Colonic mucosa (tissue), 4 donors: Measurements from ENCODE around the gene NCOA1. TPM values are rescaled to one million over a fixed set of nuclear protein-coding genes. Genes with fewer than 3 reads are reported as not detected.

Source experiments
- DNase-seq: peaks from one replicate; pipeline ENCODE4 v3.0.0-alpha.2; 2020
- H3K27ac ChIP-seq: fragments of 200-600 bp; one replicate; pipeline ENCODE4 v1.8.0; 2021
- H3K27me3 ChIP-seq: fragments of 200-600 bp; one replicate; pipeline ENCODE4 v1.8.0; 2021
- H3K36me3 ChIP-seq: fragments of 200-600 bp; one replicate; pipeline ENCODE4 v1.8.0; 2021
- H3K4me1 ChIP-seq: fragments of 200-600 bp; one replicate; pipeline ENCODE4 v1.8.0; 2021; ENCODE audit warnings: mild to moderate bottlenecking
- H3K4me3 ChIP-seq: fragments of 200-600 bp; one replicate; pipeline ENCODE4 v1.8.0; 2021
- H3K9ac ChIP-seq, 2 donors: one replicate each; pipeline ENCODE4 v1.7.0; 2013; ENCODE audit warnings: control low read depth in 2 of 2, low read depth in 2 of 2, low read length in 2 of 2
- H3K9me3 ChIP-seq: fragments of 200-600 bp; one replicate; pipeline ENCODE4 v1.8.0; 2021
- intact Hi-C: fragments of 100-400 bp; cut with DNase I; formaldehyde crosslinking; loops from one replicate; pipeline ENCODE4 v1.14.1; 2022
- total RNA-seq, 2 donors: library from RNA; stranded (reverse); fragmentation: NEBNext Ultra II Directional in 1 of 2; extraction: Animal tissue kit (Norgen Biotek cat#: 25700) in 1 of 2; gene quantifications; one replicate each; pipeline ENCODE4 v1.2.1, GENCODE V29; 2021
- TF ChIP-seq, protein P1 (sequence below): fragments of 200-600 bp; IDR thresholded peaks from one replicate; pipeline ENCODE4 v1.8.0; 2022; ENCODE audit warnings: antibody characterized with exemption, mild to moderate bottlenecking
- donor health status: healthy.
- donor health status: DM: no; HTN: no; CAD: no.
- donor health status: DM: no; HTN: no; CAD: no.

Gene NCOA1
- total RNA-seq, 2 donors from 2014 or later = 24.8 to 35.2 TPM

DNA sequence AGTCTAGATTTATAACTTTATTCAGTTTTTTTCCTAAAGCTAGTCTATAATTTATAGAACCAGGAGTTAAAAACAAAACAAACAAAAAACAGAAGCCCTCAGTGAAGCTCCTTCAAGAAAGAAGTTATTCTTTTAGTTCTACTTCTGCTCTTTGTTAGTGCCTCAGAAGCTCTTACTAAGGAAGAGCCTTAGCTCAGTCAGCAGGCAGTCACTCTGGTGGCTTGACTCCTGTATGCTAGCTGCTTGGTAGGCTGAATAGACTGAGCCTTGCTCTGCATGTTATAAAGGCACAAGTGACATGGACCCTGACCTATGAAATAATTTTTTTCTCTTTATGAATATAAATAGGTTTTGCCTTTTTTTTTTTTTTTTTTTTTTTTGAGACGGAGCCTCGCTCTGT lies 24.8 kb downstream of the NCOA1 start:
- Histone ChIP-seq H3K4me3 (no peak overlapping the region), H3K9ac (no peak overlapping the region), H3K36me3 (no peaks in the 10 kb centered on the region), H3K27me3 (no peaks in the 10 kb centered on the region), H3K27ac (no peak overlapping the region), H3K9me3 (no peaks in the 10 kb centered on the region), H3K4me1 (no peaks in the 10 kb centered on the region)
- TF ChIP-seq, protein P1, sequence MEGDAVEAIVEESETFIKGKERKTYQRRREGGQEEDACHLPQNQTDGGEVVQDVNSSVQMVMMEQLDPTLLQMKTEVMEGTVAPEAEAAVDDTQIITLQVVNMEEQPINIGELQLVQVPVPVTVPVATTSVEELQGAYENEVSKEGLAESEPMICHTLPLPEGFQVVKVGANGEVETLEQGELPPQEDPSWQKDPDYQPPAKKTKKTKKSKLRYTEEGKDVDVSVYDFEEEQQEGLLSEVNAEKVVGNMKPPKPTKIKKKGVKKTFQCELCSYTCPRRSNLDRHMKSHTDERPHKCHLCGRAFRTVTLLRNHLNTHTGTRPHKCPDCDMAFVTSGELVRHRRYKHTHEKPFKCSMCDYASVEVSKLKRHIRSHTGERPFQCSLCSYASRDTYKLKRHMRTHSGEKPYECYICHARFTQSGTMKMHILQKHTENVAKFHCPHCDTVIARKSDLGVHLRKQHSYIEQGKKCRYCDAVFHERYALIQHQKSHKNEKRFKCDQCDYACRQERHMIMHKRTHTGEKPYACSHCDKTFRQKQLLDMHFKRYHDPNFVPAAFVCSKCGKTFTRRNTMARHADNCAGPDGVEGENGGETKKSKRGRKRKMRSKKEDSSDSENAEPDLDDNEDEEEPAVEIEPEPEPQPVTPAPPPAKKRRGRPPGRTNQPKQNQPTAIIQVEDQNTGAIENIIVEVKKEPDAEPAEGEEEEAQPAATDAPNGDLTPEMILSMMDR = no peak
- no peak for DNase-seq
- intact Hi-C loops = no loop called here

DNA sequence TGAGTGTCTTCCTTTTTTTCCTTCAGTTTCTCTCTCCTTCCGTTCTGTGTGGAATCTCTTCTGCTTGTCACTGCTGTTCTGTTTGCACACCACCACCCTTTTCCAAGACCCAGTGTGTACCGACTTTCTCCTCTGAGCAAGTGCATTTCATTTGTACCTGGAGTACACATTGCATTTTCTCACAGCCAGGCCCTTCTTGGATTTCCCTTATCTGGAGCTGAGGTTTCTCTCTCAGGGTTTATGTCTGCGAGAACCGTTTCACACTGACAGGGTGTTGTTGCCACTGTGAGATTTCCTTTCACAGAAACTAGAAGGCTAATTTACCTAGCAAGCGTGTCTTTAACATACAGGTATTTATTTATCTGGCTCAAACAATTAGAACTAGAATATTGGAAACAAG lies 26.2 kb downstream of the NCOA1 start:
- H3K9me3 ChIP-seq = no peaks in the 10 kb centered on the region
- no peaks in the 10 kb centered on the region for H3K36me3 ChIP-seq
- intact Hi-C loops = no loop called here
- no peaks in the 10 kb centered on the region for H3K27me3 ChIP-seq
- no peak overlapping the region for H3K4me3 ChIP-seq
- no peak overlapping the region for H3K9ac ChIP-seq
- peaks cover 7% of the 10 kb centered on the region for H3K4me1 ChIP-seq
- DNase-seq = no peak
- TF ChIP-seq, protein P1 = no peak
- H3K27ac ChIP-seq = no peak overlapping the region

DNA sequence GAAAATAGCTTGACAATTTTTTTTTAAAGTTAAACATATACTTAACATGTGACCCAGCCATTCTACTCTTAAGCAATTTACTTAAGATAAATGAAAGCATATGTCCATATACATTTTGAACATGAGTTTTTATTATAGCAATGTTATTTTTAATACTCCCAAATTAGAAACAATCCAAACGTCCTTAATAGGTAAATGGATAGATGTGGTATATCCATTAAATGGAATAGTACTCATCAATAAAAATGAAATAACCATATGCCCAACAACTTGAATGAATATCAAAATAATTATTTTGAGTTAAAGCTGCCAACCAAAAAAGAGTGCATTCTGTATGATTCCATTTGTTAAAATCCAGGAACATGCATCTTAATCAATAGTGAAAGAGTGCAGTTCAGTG lies 29.1 kb downstream of the NCOA1 start:
- Histone ChIP-seq H3K36me3 (no peaks in the 10 kb centered on the region), H3K4me3 (no peak overlapping the region), H3K9me3 (no peaks in the 10 kb centered on the region), H3K27me3 (no peaks in the 10 kb centered on the region), H3K4me1 (peaks cover 13% of the 10 kb centered on the region), H3K27ac (no peak overlapping the region), H3K9ac (no peak overlapping the region)
- intact Hi-C loops = no loop called here
- TF ChIP-seq, protein P1 = no peak
- no peak for DNase-seq

DNA sequence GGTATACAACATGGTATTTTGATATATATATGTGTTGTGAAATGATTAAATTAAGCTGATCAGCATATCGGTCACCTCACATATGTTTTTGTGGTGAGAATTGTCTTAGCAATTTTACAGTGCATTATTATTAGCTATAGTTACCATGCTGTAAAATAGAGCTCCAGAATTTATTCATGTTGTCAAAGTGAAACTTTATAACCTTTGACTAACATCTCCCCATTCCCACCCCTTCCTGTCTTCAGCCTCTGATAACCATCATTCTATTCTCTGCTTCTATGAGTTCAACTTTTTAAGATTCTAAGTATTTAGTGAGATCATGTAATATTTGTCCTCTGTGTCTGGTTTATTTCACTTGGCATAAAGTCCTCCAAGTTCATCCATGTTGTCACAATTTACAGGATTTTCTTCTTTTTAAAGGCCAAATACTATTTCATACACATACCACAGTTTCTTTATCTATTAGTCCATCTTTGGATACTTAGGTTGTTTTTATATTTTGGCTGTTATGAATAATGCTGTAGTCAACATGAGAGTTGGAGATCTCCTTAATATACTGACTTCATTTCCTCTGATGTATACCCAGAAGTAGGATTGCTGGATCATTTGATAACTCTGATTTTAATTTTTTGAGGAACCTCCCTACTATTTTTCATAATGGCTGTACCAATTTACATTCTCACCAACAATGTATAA lies 30.3 kb downstream of the NCOA1 start:
- Histone ChIP-seq H3K9me3 (no peaks in the 10 kb centered on the region), H3K4me3 (no peak overlapping the region), H3K9ac (no peak overlapping the region), H3K27ac (no peak overlapping the region), H3K4me1 (peaks cover 13% of the 10 kb centered on the region), H3K27me3 (no peaks in the 10 kb centered on the region), H3K36me3 (no peaks in the 10 kb centered on the region)
- DNase-seq = no peak
- TF ChIP-seq, protein P1 = no peak
- intact Hi-C loops = no loop called here

DNA sequence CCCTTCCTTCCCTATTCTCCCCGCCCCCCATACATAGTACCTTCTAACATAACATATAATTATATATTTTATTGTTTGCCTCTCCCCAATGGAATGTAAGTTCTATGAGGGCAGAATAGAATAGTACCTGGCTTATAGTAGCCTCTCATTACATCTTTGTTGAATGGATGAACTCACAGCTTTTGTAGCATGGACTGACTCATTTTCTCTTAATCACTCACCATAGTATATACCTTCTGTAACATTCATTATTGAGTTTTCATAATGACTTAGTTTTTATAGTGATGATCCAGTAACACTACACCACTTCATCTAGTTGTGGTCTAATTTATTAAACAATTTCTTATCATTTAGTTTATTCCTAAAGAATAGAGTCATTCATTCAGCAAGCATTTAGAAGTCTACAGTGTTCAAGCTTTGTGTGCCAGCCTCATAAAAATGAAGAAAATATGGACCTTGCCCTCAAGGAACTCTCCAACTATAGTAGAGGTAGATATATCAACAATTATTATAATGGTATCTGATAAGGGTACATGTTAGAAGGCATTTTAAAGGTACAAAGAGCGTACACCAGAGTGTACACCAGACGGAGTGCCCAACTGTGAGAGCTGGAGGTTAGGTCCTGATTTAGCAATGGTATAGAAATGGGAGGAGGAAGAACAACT lies 31.1 kb downstream of the NCOA1 start:
- Histone ChIP-seq H3K9ac (no peak overlapping the region), H3K4me1 (peaks cover 17% of the 10 kb centered on the region), H3K27me3 (no peaks in the 10 kb centered on the region), H3K4me3 (no peak overlapping the region), H3K27ac (peak overlapping the region; percentile 9), H3K36me3 (no peaks in the 10 kb centered on the region), H3K9me3 (no peaks in the 10 kb centered on the region)
- DNase-seq = no peak
- intact Hi-C loops = no loop called here
- TF ChIP-seq, protein P1 = no peak
